Vagina (tissue), 2 donors: ENCODE data around the gene RAPGEF4. TPM values are rescaled to one million over a fixed set of nuclear protein-coding genes. Genes with fewer than 3 reads are reported as not detected.

ENCODE experiments used
- DNase-seq, 2 donors: peaks; one replicate each; pipeline ENCODE4 v3.0.0-alpha.2; 2017; ENCODE audit errors: extremely low spot score in 2 of 2
- H3K27ac ChIP-seq: fragments of 200-600 bp; sonication (generic); one replicate; pipeline ENCODE4 v1.5.1; 2019
- H3K27me3 ChIP-seq: fragments of 200-600 bp; sonication (generic); one replicate; pipeline ENCODE4 v1.5.1; 2019
- H3K36me3 ChIP-seq, 2 donors: fragments of 200-600 bp; sonication (generic); one replicate each; pipeline ENCODE4 v1.5.1; 2017 to 2019
- H3K4me1 ChIP-seq: fragments of 200-600 bp; sonication (generic); one replicate; pipeline ENCODE4 v1.5.1; 2019
- H3K4me3 ChIP-seq, 2 donors: fragments of 200-600 bp; sonication (generic); 1 replicate in 1 of 2; 2 replicates in 1 of 2; pipeline ENCODE4 v1.5.1; 2016 to 2019
- H3K9me3 ChIP-seq: fragments of 200-600 bp; sonication (generic); one replicate; pipeline ENCODE4 v1.5.1; 2019
- CTCF ChIP-seq, 3 experiments: fragments of 450-650 bp in 2 of 3; fragments of 200-600 bp in 1 of 3; sonication (generic) in 1 of 3; IDR thresholded peaks; one replicate each; pipeline ENCODE4 v1.5.1; 2017 to 2019; ENCODE audit warnings: antibody characterized with exemption in 3 of 3, mild to moderate bottlenecking in 2 of 3, moderate library complexity in 2 of 3
- POLR2A ChIP-seq, 2 donors: fragments of 450-650 bp; IDR thresholded peaks; one replicate each; pipeline ENCODE4 v1.6.1; 2017; ENCODE audit warnings: antibody characterized with exemption in 2 of 2, mild to moderate bottlenecking in 2 of 2, moderate library complexity in 2 of 2
- POLR2AphosphoS5 ChIP-seq, 2 donors: sonication (generic); formaldehyde crosslinking; IDR thresholded peaks; one replicate each; pipeline ENCODE4 v1.9.0; 2017; ENCODE audit warnings: antibody characterized with exemption in 2 of 2, mild to moderate bottlenecking in 2 of 2, low read depth in 1 of 2; ENCODE audit not compliant: insufficient read depth in 1 of 2
- intact Hi-C: fragments of 100-400 bp; cut with DNase I; formaldehyde crosslinking; loops from one replicate; pipeline ENCODE4 v1.15.1; 2023
- total RNA-seq: library from RNA; depleted of rRNA; stranded (reverse); fragments of >200 nt; gene quantifications from one replicate; pipeline ENCODE4 v1.2.3, GENCODE V29; 2016

RAPGEF4 gene
- total RNA-seq, 1 donor from 2014 or later, result 18.4 TPM

GRCh38 chr2:173044686-173045085 is 309.0 kb downstream of the RAPGEF4 start:
- Histone ChIP-seq H3K36me3 (no peaks in the 10 kb centered on the region), H3K27ac (no peak overlapping the region), H3K9me3 (no peaks in the 10 kb centered on the region), H3K4me1 (peaks cover 34% of the 10 kb centered on the region), H3K4me3 (no peak overlapping the region), H3K27me3 (no peaks in the 10 kb centered on the region)
- no peak for DNase-seq
- intact Hi-C loops, result no loop called here
- TF ChIP-seq CTCF (IDR thresholded peaks at IDR 0.05) (no peak), POLR2A (IDR thresholded peaks at IDR 0.05) (no peak), POLR2AphosphoS5 (IDR thresholded peaks at IDR 0.05; ENCODE audit: insufficient read depth in 1 of 2, low read depth in 1 of 2) (no peak)

GRCh38 chr2:173045181-173045580 is 309.5 kb downstream of the RAPGEF4 start:
- no peak for DNase-seq
- no peak overlapping the region for H3K4me3 ChIP-seq
- TF ChIP-seq CTCF (IDR thresholded peaks at IDR 0.05) (no peak), POLR2A (IDR thresholded peaks at IDR 0.05) (no peak), POLR2AphosphoS5 (IDR thresholded peaks at IDR 0.05; ENCODE audit: insufficient read depth in 1 of 2, low read depth in 1 of 2) (no peak)
- H3K27ac ChIP-seq, result no peak overlapping the region
- H3K27me3 ChIP-seq, result no peaks in the 10 kb centered on the region
- intact Hi-C loops, result no loop called here
- H3K36me3 ChIP-seq, result no peaks in the 10 kb centered on the region
- peaks cover 39% of the 10 kb centered on the region for H3K4me1 ChIP-seq
- no peaks in the 10 kb centered on the region for H3K9me3 ChIP-seq

GRCh38 chr2:173048522-173048896 is 312.9 kb downstream of the RAPGEF4 start:
- no peak for DNase-seq
- no peak for TF ChIP-seq POLR2A (IDR thresholded peaks at IDR 0.05)
- TF ChIP-seq POLR2AphosphoS5 (IDR thresholded peaks at IDR 0.05; ENCODE audit: insufficient read depth in 1 of 2, low read depth in 1 of 2), result no peak
- no peak for TF ChIP-seq CTCF (IDR thresholded peaks at IDR 0.05)
- Histone ChIP-seq H3K27ac (peak overlapping the region; percentile 76), H3K9me3 (no peaks in the 10 kb centered on the region), H3K4me1 (peaks cover 43% of the 10 kb centered on the region), H3K4me3 (no peak overlapping the region), H3K27me3 (no peaks in the 10 kb centered on the region), H3K36me3 (no peaks in the 10 kb centered on the region)
- intact Hi-C loops, result no loop called here

- Histone ChIP-seq H3K9me3 (no peaks in the 10 kb centered on the region), H3K4me3 (no peak overlapping the region), H3K27ac (peak overlapping the region; percentile 76), H3K27me3 (no peaks in the 10 kb centered on the region), H3K36me3 (no peaks in the 10 kb centered on the region), H3K4me1 (peaks cover 43% of the 10 kb centered on the region)
- peak in 1 of 2 donors; percentile 97 for DNase-seq
- no peak for TF ChIP-seq CTCF (IDR thresholded peaks at IDR 0.05)
- TF ChIP-seq POLR2AphosphoS5 (IDR thresholded peaks at IDR 0.05; ENCODE audit: insufficient read depth in 1 of 2, low read depth in 1 of 2), result peak; percentile 56 to 93
- intact Hi-C loops, result no loop called here
Measured at GRCh38 chr2:173048897-173049661, 313.4 kb downstream of the RAPGEF4 start.

GRCh38 chr2:173049831-173050230 is 314.2 kb downstream of the RAPGEF4 start:
- intact Hi-C loops, result no loop called here
- TF ChIP-seq POLR2AphosphoS5 (IDR thresholded peaks at IDR 0.05; ENCODE audit: insufficient read depth in 1 of 2, low read depth in 1 of 2), result no peak
- no peak for TF ChIP-seq POLR2A (IDR thresholded peaks at IDR 0.05)
- no peak for TF ChIP-seq CTCF (IDR thresholded peaks at IDR 0.05)
- Histone ChIP-seq H3K4me3 (no peak overlapping the region), H3K4me1 (peaks cover 37% of the 10 kb centered on the region), H3K27ac (peak overlapping the region; percentile 76), H3K9me3 (no peaks in the 10 kb centered on the region), H3K36me3 (no peaks in the 10 kb centered on the region), H3K27me3 (no peaks in the 10 kb centered on the region)
- DNase-seq, result no peak
